HTERT RPE-1 (cell line): ENCODE data around the gene ZNF213.
"Not testable (repeated sequence)": the region's sequence is repeated elsewhere in the genome, so short reads cannot be mapped to it uniquely, and the experiment has no call there.

Source experiments
- in situ Hi-C: fragments of 300-500 bp; cut with MboI; formaldehyde crosslinking; loops from 4 replicates; pipeline ENCODE4 v1.14.3; 2020; ENCODE audit warnings: low sequenced_read_pairs

The ZNF213 gene

DNA sequence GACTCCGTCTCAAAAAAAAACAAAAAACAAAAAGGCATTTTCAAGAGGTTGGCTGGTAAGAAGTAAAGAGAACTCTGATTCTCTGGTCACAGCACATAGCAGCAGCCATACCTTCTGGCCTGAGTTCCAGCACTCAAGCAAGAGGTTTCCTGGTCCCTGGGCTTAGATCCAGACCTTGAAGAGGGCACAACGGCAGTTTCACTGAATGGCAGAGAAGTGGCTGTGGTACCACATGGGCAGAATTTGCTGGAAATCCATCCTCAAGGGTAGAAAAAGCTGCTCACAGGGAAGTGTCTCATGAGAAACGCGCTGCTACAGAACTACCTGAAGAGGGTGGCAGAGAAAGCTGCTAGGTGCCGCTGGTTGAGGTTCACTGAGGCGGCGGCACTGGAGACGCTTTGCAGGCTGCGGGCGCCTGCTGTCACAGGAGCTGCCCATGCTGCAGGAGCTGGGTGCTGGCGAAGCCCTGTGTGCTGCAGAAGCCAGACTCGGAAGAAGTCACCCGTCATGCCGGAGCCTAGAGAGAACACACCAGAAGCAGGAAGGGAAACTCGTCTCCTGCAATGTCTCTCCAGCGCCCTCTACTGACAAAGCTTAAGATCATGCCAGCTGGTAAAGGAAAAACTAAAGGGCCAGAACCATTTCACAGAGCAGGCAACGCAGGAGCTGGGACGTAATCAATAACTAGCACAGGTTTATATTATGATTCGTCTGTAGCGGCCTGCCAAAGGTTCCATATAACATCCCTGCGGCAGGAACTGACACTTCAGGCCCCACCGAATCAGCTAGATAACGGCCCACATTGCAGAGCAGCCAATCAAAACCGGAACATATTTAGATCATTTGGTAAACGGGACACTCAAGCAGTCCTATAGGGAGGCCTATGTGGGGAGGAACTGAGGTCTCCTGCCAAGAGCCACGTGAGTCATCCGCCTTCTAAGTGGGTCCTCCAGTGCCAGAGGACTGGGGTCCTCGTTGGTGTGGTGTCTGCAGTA is 5.4 kb upstream of the ZNF213 start:
- in situ Hi-C loops, result no loop called here

DNA sequence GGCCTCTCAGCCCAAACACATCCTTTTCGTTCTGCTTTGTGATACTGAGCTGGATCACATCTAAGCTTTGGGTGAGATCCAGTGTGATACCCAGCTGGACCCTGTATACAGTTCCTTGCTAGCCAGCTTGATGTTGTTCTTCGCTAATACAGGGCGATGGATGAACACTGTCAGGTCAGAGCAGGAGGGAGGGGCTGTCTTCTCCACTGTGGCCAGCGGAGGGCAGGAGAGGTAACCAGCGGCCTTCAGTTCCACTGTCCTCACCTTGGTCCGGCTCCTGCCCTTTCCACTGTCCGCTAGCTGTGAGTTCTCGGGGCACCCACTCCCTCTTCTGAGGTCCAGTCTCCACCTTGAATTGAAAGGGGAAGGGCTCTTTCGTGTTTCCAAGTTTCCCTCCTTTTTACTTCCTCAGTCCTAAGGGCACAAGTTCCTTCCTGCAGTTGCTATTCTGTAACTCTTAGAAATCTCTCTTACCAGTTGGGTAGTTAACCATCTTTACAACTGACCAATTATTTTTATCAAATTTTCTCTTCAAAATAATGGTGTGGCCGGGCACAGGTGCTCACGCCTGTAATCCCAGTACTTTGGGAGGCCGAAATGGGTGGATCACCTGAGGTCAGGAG is 3.0 kb upstream of the ZNF213 start:
- in situ Hi-C loops, result no loop called here

DNA sequence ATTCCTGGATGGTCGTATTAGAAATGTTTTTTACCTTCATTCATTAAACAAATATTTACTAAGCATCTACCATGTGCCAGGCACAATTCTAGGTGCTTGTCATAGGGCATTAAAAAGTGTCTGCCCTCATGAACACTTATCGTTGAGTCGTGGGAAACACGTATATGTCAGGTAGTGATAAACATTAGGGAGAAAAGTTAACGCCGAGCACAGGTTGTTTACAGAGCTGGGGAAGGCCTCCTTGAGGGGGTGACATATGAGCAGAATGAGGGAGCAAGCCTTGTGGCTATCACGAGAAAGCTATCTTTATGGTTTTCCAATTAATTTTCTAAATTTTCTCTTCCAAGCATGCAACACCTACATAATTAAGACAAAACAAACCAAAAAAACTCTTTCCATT is 985 bp upstream of the ZNF213 start:
- in situ Hi-C loops, result no loop called here

DNA sequence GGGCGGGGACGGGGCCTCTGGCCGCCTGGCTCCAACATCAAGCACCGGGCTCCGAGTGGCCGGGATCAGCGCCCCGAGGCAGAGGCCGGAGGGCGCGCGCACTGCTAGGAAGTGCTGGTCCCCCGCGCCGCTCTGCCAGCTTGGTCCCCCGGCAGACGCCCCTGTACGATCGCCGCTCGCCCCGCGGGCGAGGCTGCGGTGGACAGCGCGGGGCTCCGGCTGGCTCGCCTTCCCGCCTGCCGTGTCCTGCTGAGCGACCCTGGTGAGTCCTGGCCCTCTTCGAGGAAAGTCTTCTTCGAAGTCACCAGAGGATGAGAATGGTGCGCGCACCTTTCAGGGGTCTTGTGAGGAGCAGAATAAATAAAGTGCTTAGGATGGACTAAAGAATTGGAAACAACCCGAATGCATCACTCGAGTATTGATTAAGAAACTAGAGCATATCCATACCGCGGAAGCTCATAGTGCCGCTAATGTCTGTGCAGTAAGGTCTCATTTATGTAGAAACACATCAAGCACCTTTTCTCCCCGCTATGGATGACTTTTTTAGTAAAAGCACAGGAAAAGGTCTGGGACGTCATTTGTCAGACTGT is 392 bp downstream of the ZNF213 start:
- in situ Hi-C loops, result no loop called here

DNA sequence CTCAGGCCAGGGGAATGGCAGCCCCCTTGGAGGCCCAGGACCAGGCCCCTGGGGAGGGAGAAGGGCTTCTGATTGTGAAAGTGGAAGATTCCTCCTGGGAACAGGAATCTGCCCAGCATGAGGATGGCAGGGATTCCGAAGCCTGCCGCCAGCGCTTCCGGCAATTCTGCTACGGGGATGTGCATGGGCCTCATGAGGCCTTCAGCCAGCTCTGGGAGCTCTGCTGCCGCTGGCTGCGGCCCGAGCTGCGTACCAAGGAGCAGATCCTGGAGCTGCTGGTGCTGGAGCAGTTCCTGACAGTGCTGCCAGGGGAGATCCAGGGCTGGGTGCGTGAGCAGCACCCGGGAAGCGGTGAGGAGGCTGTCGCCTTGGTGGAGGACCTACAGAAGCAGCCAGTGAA is 2.4 kb downstream of the ZNF213 start:
- in situ Hi-C loops, result no loop called here

DNA sequence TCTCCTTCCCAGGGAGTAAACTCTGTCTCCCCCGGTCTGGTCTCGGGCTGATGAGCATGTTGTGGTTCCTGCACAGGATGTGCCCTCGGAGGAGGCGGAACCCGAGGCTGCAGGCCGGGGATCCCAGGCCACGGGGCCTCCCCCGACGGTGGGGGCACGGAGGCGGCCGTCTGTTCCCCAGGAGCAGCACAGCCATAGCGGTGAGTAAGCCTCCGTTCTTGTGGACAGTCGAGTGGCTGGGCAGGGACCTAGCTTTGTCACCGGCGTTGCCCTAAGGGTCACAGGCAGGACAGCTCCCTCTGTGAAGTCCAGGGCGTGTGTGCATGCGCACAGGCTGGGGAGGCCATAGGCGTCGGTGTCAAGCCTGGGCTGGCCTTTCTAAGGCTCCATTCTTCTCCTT is 3.5 kb downstream of the ZNF213 start:
- in situ Hi-C loops, result no loop called here

DNA sequence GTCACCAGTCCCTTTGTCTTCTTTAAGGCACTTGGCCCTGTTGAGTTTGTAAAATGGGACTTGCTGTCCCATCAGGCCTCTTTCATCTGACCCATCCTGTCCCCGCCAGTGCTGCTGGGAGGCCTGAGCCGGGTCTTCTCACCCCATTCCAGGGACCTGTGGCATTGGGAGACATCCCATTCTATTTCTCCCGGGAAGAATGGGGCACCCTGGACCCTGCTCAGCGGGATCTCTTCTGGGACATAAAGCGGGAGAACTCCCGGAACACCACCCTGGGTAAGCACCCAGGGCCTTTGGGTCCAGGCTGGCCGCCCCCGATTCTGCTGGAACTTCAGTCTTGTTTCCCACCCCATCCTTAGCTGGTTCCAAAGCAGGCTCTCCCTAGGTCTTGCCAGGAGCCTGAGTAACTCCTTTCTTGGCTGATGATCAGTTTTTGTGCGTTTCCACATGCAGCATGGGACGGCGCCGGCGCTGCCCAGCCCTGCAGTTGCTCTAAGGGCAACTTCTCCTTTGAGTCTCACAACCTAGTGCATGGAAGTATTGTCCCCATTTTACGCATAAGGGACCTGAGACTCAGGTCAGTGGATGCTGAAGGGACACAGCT is 4.1 kb downstream of the ZNF213 start:
- in situ Hi-C loops, result no loop called here

DNA sequence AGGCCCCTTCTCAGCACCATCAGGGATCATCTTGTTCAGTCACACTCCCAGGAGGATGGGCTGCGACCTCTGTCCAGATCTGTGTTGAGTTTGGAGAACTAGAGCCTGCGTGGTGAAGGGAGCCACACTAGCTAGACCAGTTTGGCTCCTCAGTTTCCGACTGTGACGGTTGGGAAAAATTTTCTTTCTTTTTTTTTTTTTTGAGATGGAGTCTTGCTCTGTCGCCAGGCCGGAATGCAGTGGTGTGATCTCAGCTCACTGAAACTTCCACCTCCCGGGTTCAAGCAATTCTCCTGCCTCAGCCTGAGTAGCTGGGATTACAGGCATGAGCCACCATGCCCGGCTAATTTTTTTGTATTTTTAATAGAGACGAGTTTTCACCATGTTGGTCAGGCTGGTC is 4.7 kb downstream of the ZNF213 start:
- in situ Hi-C loops, result not testable (repeated sequence)

DNA sequence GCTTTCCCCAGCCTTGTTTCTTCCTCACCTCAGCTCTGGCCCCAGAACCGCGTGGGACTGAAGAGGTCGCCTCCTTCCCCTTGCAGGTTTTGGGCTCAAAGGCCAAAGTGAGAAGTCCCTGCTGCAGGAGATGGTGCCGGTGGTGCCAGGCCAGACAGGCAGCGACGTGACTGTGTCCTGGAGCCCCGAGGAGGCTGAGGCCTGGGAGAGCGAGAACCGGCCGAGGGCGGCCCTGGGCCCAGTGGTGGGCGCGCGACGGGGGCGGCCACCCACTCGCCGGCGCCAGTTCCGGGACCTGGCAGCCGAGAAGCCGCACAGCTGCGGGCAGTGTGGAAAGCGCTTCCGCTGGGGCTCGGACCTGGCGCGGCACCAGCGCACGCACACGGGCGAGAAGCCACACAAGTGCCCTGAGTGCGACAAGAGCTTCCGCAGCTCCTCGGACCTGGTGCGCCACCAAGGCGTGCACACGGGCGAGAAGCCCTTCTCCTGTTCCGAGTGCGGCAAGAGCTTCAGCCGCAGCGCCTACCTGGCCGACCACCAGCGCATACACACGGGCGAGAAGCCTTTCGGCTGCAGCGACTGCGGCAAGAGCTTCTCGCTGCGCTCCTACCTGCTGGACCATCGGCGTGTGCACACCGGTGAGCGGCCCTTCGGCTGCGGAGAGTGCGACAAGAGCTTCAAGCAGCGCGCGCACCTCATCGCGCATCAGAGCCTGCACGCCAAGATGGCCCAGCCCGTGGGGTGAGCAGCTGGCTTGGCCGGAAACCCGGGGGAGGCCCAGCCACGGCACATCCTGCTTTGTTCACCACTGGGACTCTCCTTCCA is 6.0 kb downstream of the ZNF213 start:
- in situ Hi-C loops, result no loop called here

DNA sequence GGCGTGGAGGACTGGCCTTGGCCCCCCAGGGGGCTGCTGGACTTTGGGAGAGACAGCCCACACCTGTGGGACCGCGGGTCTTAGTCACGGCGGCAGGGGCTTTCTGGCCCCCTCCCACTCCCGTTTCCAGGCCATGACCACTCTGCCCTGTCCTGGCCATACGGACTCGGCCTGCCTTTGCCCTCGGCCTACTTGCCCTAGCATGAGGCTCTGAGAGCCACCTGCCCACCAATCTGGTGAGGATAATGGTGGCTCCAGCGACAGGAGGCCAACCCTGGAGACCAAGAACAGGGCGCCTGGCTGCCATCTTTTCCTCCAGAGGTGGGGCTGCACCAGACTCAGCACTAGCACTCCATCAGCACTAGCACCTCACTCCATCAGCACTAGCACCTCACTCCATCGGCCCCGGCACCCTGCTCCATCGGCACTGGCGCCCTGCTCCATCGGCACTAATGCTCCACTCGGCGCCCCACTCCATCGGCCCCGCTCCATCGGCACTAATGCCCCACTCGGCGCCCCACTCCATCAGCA is 7.0 kb downstream of the ZNF213 start:
- in situ Hi-C loops, result no loop called here

DNA sequence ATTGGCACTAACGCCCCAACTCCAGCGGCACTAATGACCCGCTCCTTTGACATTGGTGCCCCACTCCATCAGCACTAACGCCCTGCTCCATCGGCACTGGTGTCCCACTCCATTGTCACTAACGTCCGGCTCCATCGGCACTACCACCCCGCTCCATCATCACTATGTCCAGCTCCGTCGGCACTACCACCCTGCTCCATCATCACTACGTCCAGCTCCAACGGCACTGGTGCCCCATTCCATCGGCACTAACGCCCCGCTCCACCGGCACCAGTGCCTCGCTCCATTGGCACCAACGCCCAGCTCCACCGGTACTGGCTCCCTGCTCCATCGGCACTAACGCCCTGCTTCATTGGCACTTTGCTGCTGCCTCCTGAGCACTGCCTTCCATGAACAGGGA is 7.5 kb downstream of the ZNF213 start:
- in situ Hi-C loops, result no loop called here

DNA sequence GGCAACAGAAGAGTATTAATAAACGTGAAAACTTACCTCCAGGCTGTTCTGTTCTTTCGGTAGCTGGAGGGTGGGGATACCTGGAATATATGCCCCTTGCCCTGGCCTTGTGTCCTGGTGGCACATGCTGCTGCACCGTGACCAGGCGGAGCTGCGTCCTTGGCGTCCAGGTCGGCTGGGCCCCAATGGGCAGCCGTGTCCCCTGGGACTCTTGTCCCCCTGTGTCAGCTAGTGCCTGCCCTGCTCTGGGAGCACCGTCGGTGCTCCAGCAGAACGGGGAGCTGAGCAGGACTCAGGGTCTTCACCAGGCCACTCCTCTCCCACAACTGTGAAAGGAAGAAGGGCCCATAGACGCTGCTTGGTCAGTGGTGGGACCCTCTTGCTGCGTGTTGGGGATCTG is 7.9 kb downstream of the ZNF213 start:
- in situ Hi-C loops, result no loop called here

DNA sequence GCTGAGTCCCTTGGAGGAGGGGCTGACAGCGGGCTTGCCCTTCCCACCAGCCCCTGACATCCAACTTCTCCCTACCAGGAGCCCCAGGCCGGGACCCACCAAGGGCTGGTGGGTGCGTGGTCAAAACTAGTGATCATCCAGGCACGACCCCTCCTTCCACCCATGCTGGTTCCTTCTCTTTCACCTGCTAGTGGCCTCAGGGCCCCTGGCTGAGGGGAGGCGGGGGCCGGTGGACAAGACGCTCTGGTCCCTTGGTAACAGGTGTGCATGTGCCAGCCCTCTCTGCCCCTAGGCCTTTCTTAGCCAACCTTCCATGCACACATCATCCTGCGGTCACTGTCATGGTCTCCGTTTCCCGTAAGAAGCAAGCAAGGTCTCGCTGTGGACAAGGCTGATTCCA is 8.4 kb downstream of the ZNF213 start:
- in situ Hi-C loops, result no loop called here

DNA sequence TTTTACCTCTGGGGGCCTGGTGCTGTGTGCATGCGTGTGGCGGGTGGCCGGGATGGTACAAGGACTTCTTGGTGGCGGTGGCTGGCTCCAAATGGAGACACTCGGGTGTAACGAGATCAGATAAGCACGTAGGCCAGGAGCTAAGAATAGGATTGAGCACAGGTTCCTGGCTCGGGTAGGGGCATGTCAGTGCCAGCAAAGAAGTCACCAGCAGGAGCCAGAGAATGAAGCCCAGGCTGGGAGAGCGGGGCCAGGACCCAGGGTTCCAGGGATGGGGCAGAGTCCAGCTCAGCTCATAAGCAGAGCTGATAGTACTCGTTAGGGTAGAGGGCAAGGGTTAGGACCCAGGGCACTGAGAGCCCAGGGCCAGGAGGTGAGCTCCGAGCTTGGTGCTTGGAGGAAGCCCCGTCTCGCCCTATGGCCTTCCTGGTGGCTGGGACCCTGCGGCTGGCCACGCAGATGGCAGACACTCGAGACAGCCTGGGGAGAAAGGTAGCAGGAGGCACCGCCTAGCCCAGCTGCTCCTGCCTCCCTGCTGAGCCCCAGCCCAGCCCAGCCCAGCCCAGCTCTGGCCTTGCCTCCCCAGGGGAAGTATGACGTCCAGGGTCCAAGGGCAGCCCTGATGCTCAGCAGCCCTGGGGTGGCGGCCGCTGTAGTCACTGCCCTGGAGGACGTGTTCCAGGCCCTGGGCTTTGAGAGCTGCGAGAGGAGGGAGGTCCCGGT is 8.9 kb downstream of the ZNF213 start:
- in situ Hi-C loops, result no loop called here

DNA sequence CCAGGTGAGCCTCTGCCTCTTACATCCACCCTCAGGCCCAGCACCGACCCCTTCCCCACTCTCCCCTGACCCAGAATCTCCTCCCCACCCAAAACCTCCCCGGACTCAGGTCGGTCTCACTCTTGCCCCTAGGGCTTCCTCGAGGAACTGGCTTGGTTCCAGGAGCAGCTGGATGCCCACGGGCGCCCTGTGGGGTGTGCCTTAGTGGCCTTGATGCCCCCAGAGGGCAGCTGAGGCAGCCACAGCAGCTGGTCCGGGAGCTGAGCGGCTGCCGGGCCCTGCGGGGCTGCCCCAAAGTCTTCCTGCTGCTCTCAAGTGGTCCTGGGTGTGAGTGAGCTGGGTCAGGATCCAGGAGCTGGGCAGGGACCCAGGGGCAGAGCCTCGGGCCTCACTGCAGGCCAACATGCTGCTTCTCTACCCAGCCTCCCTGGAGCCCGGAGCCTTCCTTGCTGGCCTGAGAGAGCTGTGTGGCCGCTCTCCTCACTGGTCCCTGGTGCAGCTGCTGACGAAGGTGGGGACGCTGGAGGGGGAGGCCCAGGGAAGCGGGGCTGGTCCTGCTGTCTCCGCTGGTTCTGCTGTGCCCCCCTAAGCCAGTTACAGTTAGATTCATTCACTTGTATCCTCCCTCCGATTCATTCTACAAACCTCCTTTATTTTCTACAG is 9.6 kb downstream of the ZNF213 start:
- in situ Hi-C loops, result no loop called here

DNA sequence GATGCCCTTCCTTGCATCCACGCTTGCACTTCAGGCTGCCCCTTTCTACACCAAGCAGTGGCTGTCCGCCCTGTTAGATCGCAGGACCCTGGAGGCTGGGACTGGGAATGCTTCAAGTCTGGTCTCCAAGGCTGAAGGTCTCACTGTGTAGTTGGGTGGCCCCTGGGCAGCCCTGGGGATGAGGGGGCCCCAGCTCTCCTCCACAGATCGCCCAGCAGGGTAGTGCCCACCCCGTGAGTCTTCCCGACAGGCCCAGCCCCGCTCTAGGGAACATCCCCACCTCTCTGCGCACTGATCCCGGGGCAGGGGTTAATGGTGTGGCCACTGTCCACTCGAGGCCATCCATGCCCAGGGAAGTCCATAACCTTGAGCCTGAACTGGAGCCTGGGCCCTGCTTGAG is 10.3 kb downstream of the ZNF213 start:
- in situ Hi-C loops, result no loop called here

DNA sequence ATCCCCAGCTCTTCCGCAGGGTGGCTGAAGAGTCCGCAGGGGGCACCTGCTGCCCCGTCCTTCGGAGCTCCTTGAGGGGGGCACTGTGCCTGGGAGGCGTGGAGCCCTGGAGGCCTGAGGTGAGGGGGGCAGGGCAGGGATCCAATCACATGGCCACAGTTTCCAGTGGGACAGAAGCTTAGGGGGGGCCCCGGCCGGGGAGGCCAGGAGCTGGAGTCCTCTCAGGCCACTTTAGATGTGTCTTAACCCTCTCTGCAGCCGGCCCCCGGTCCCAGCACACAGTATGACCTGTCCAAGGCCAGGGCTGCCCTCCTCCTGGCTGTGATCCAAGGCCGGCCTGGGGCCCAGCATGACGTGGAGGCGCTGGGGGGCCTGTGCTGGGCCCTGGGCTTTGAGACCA is 10.8 kb downstream of the ZNF213 start:
- in situ Hi-C loops, result no loop called here

DNA sequence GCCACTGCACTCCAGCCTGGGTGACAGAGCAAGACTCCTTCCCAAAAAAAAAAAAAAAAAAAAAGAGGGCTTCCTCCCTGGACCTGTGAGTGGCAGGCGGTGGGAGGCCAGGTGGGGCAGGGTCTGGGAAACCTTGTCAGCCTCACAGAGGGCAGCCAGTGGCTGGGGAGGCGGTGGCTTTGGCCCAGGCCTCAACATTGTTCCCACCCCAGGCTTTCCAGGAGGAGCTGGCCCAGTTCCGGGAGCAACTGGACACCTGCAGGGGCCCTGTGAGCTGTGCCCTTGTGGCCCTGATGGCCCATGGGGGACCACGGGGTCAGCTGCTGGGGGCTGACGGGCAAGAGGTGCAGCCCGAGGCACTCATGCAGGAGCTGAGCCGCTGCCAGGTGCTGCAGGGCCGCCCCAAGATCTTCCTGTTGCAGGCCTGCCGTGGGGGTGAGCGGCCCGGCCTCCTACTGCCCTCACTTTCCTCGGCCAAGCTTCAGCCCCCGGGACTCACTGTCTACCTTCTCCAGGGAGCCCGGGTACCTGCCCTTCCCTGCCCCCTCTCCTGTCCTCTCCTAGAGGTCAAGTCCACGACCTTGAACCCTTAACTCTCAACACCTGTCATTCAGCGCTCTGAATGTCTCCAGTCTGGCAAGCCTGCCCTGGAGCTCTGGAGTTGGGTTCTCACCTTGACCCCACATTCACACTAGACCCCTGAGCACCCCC is 12.4 kb downstream of the ZNF213 start:
- in situ Hi-C loops, result no loop called here

DNA sequence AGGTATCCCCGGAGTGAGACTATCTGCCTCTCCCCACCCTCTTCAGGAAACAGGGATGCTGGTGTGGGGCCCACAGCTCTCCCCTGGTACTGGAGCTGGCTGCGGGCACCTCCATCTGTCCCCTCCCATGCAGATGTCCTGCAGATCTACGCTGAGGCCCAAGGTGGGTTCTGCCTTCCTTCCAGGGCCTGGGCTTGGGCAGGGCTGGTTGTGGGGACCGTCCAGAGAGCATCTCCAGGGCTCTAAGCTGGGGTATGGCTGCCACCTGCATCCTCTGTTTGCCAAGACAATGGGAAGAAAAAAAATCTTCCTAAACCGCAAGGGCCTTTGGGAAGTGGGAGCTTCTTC is 12.9 kb downstream of the ZNF213 start:
- in situ Hi-C loops, result no loop called here
